GM23338 (cell line): ENCODE measurements around the gene STARD3. TPM values are rescaled to one million over a fixed set of nuclear protein-coding genes. Genes with fewer than 3 reads are reported as not detected.

Experiments
- ATAC-seq: fragments of 200-7000 bp; cut with Tn5 transposase; 3 replicates; pipeline ENCODE4 v1.9.1; 2020
- DNase-seq: peaks from one replicate; pipeline ENCODE4 v3.0.0-alpha.2; 2015; ENCODE audit warnings: low spot score
- H2AFZ ChIP-seq: fragments of 200-600 bp; sonication (generic); 2 replicates; pipeline ENCODE4 v1.8.0; 2016; ENCODE audit warnings: antibody characterized with exemption, mild to moderate bottlenecking, moderate library complexity
- H3F3A ChIP-seq: fragments of 200-600 bp; sonication (generic); replicated peaks from 2 replicates; pipeline ENCODE4 v1.8.0; 2017; ENCODE audit warnings: antibody characterized with exemption, mixed run types, low read depth
- H3K27ac ChIP-seq: fragments of 200-600 bp; sonication (generic); 2 replicates; pipeline ENCODE4 v1.6.1; 2016; ENCODE audit warnings: low read depth
- H3K27me3 ChIP-seq: fragments of 200-600 bp; sonication (generic); 2 replicates; pipeline ENCODE4 v1.8.0; 2016; ENCODE audit warnings: mild to moderate bottlenecking, mixed run types, moderate library complexity; ENCODE audit not compliant: insufficient read depth
- H3K36me3 ChIP-seq: fragments of 200-600 bp; sonication (generic); 2 replicates; pipeline ENCODE4 v1.8.0; 2016; ENCODE audit warnings: mild to moderate bottlenecking; ENCODE audit not compliant: insufficient read depth
- H3K4me1 ChIP-seq: fragments of 200-600 bp; sonication (generic); 2 replicates; pipeline ENCODE4 v1.8.0; 2016; ENCODE audit warnings: mild to moderate bottlenecking, moderate library complexity; ENCODE audit not compliant: insufficient read depth
- H3K4me2 ChIP-seq: fragments of 200-600 bp; sonication (generic); 2 replicates; pipeline ENCODE4 v1.7.1; 2017; ENCODE audit warnings: mixed run types
- H3K4me3 ChIP-seq: fragments of 200-600 bp; sonication (generic); 2 replicates; pipeline ENCODE4 v1.6.1; 2016; ENCODE audit warnings: mixed run types
- H3K79me2 ChIP-seq: fragments of 200-600 bp; sonication (generic); replicated peaks from 2 replicates; pipeline ENCODE4 v1.8.0; 2017; ENCODE audit warnings: mild to moderate bottlenecking; ENCODE audit not compliant: insufficient read depth
- H3K9me2 ChIP-seq: fragments of 200-600 bp; sonication (generic); 2 replicates; pipeline ENCODE4 v1.8.0; 2017; ENCODE audit not compliant: insufficient read depth
- H4K20me1 ChIP-seq: fragments of 200-600 bp; sonication (generic); replicated peaks from 2 replicates; pipeline ENCODE4 v1.8.0; 2017; ENCODE audit warnings: mild to moderate bottlenecking; ENCODE audit not compliant: insufficient read depth
- H3K27ac Mint-ChIP-seq: 2 replicates; pipeline ENCODE4 v1.8.0; 2020; ENCODE audit warnings: inconsistent platforms, mild to moderate bottlenecking, moderate library complexity, mixed read lengths
- H3K27me3 Mint-ChIP-seq: 3 replicates; pipeline ENCODE4 v1.8.0; 2022; ENCODE audit warnings: low read depth, mild to moderate bottlenecking, moderate library complexity, mixed read lengths, inconsistent platforms; ENCODE audit not compliant: insufficient read depth, poor library complexity
- H3K36me3 Mint-ChIP-seq: 3 replicates; pipeline ENCODE4 v1.8.0; 2021; ENCODE audit warnings: low read depth, mild to moderate bottlenecking, inconsistent platforms, moderate library complexity, mixed read lengths
- H3K4me1 Mint-ChIP-seq: 3 replicates; pipeline ENCODE4 v1.8.0; 2020; ENCODE audit warnings: mild to moderate bottlenecking, inconsistent platforms, mixed read lengths
- H3K4me3 Mint-ChIP-seq: 3 replicates; pipeline ENCODE4 v1.8.0; 2021; ENCODE audit warnings: moderate library complexity, mild to moderate bottlenecking, inconsistent platforms, mixed read lengths
- H3K9me3 Mint-ChIP-seq: 3 replicates; pipeline ENCODE4 v1.8.0; 2020; ENCODE audit warnings: moderate library complexity, mild to moderate bottlenecking, inconsistent platforms, mixed read lengths
- CREB1 ChIP-seq: fragments of 250-450 bp; sonication (Bioruptor Pico); IDR thresholded peaks from 2 replicates; pipeline ENCODE4 v1.5.0; 2020; ENCODE audit warnings: low read depth, mild to moderate bottlenecking, moderate library complexity
- EZH2 ChIP-seq: fragments of 200-600 bp; sonication (generic); IDR thresholded peaks from one replicate; pipeline ENCODE4 v1.8.0; 2017; ENCODE audit warnings: antibody characterized with exemption, mild to moderate bottlenecking, low read depth; ENCODE audit not compliant: unreplicated experiment
- EZH2phosphoT487 ChIP-seq: fragments of 200-600 bp; sonication (generic); IDR thresholded peaks from one replicate; pipeline ENCODE4 v1.8.1; 2018; ENCODE audit warnings: antibody characterized with exemption; ENCODE audit not compliant: unreplicated experiment
- STAT1 ChIP-seq: IDR thresholded peaks from one replicate; pipeline ENCODE4 v1.6.1; 2016; ENCODE audit warnings: antibody characterized with exemption; ENCODE audit not compliant: unreplicated experiment
- ZNF114 ChIP-seq: fragments of 250-450 bp; sonication (Bioruptor Pico); IDR thresholded peaks from 2 replicates; pipeline ENCODE4 v1.5.0; 2020; ENCODE audit warnings: mild to moderate bottlenecking, moderate library complexity
- ZNF331 ChIP-seq: fragments of 250-450 bp; sonication (Bioruptor Pico); IDR thresholded peaks from 2 replicates; pipeline ENCODE4 v1.5.0; 2020; ENCODE audit warnings: low read depth, mild to moderate bottlenecking, moderate library complexity
- polyA plus RNA-seq: library from polyadenylated mRNA; unstranded; fragments of >200 nt; fragmentation: Nextera tagmentation; extraction: Ambion mirVana; gene quantifications from 2 replicates; pipeline ENCODE4 v1.2.1, GENCODE V29; 2016
- total RNA-seq: library from RNA; depleted of rRNA; stranded (reverse); fragments of >200 nt; shearing (Covaris generic); gene quantifications from 2 replicates; pipeline ENCODE4 v1.2.3, GENCODE V29; 2014
- TF ChIP-seq, protein P1 (sequence below): IDR thresholded peaks from 2 replicates; pipeline ENCODE4 v1.6.1; 2016; ENCODE audit warnings: antibody characterized with exemption
- TF ChIP-seq, protein P2 (sequence below): IDR thresholded peaks from one replicate; pipeline ENCODE4 v1.6.1; 2018; ENCODE audit warnings: antibody characterized with exemption; ENCODE audit not compliant: unreplicated experiment
- TF ChIP-seq, protein P3 (sequence below), 2 experiments: fragments of 200-600 bp in 1 of 2; sonication (generic) in 1 of 2; conservative IDR thresholded peaks; 2 replicates each; pipeline versions ENCODE4 v1.5.1 to v1.6.1; 2016 to 2017; ENCODE audit warnings: antibody characterized with exemption in 2 of 2, low read depth in 2 of 2, mild to moderate bottlenecking in 2 of 2, moderate library complexity in 1 of 2

Gene STARD3
- total and polyA plus RNA-seq, 2 experiments from 2014 or later: 26.4 to 53.3 TPM

DNA sequence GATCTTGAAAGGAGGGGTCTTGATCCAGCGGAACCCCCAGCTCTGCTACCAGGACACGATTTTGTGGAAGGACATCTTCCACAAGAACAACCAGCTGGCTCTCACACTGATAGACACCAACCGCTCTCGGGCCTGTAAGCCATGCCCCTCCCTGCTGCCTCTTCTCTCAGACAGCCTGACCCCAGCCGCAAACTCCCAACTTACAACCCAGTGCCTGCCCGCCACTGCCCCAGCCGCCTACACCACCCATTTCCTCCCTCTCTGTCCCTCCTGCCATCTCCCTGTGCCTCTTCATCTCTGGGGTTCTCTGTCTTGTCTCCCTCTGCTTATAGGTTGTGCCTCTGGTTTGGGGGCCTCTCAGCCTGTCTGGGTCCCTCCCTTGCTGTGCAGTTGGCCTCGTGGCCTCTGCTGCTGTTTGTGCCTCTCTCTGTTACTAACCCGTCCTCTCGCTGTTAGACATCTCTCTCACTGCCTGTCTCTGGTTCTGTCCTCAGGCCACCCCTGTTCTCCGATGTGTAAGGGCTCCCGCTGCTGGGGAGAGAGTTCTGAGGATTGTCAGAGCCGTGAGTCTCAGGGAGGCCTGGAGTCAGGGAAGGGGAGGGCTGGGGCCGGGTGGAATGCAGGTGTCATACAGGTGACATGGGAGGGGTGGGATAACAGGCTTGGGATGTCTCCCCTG, 72.5 kb downstream of the STARD3 start:
- H3K9me2 ChIP-seq: no peaks in the 10 kb centered on the region
- Mint-ChIP-seq H3K36me3 (peaks cover 77% of the 10 kb centered on the region), H3K4me1 (peaks cover 18% of the 10 kb centered on the region), H3K27me3 (peaks cover 6% of the 10 kb centered on the region), H3K9me3 (no peaks in the 10 kb centered on the region), H3K27ac (peak overlapping the region; percentile 28), H3K4me3 (no peak overlapping the region)
- peaks cover 13% of the 10 kb centered on the region for H3K4me1 ChIP-seq
- peaks cover 30% of the 10 kb centered on the region for H3K79me2 ChIP-seq
- H3K4me3 ChIP-seq: no peak overlapping the region
- H3K27me3 ChIP-seq: no peaks in the 10 kb centered on the region
- no peak overlapping the region for H2AFZ ChIP-seq
- no peak overlapping the region for H3K27ac ChIP-seq
- H3K36me3 ChIP-seq: peaks cover 36% of the 10 kb centered on the region
- no peak overlapping the region for H3K4me2 ChIP-seq
- TF ChIP-seq ZNF114 (CRISPR knock-in tag) (no peak), CREB1 (no peak), ZNF331 (no peak), EZH2phosphoT487 (no peak), EZH2 (no peak), STAT1 (no peak)
- TF ChIP-seq, protein P1, sequence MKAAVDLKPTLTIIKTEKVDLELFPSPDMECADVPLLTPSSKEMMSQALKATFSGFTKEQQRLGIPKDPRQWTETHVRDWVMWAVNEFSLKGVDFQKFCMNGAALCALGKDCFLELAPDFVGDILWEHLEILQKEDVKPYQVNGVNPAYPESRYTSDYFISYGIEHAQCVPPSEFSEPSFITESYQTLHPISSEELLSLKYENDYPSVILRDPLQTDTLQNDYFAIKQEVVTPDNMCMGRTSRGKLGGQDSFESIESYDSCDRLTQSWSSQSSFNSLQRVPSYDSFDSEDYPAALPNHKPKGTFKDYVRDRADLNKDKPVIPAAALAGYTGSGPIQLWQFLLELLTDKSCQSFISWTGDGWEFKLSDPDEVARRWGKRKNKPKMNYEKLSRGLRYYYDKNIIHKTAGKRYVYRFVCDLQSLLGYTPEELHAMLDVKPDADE: no peak
- TF ChIP-seq, protein P2, sequence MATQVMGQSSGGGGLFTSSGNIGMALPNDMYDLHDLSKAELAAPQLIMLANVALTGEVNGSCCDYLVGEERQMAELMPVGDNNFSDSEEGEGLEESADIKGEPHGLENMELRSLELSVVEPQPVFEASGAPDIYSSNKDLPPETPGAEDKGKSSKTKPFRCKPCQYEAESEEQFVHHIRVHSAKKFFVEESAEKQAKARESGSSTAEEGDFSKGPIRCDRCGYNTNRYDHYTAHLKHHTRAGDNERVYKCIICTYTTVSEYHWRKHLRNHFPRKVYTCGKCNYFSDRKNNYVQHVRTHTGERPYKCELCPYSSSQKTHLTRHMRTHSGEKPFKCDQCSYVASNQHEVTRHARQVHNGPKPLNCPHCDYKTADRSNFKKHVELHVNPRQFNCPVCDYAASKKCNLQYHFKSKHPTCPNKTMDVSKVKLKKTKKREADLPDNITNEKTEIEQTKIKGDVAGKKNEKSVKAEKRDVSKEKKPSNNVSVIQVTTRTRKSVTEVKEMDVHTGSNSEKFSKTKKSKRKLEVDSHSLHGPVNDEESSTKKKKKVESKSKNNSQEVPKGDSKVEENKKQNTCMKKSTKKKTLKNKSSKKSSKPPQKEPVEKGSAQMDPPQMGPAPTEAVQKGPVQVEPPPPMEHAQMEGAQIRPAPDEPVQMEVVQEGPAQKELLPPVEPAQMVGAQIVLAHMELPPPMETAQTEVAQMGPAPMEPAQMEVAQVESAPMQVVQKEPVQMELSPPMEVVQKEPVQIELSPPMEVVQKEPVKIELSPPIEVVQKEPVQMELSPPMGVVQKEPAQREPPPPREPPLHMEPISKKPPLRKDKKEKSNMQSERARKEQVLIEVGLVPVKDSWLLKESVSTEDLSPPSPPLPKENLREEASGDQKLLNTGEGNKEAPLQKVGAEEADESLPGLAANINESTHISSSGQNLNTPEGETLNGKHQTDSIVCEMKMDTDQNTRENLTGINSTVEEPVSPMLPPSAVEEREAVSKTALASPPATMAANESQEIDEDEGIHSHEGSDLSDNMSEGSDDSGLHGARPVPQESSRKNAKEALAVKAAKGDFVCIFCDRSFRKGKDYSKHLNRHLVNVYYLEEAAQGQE: no peak
- TF ChIP-seq, protein P3, sequence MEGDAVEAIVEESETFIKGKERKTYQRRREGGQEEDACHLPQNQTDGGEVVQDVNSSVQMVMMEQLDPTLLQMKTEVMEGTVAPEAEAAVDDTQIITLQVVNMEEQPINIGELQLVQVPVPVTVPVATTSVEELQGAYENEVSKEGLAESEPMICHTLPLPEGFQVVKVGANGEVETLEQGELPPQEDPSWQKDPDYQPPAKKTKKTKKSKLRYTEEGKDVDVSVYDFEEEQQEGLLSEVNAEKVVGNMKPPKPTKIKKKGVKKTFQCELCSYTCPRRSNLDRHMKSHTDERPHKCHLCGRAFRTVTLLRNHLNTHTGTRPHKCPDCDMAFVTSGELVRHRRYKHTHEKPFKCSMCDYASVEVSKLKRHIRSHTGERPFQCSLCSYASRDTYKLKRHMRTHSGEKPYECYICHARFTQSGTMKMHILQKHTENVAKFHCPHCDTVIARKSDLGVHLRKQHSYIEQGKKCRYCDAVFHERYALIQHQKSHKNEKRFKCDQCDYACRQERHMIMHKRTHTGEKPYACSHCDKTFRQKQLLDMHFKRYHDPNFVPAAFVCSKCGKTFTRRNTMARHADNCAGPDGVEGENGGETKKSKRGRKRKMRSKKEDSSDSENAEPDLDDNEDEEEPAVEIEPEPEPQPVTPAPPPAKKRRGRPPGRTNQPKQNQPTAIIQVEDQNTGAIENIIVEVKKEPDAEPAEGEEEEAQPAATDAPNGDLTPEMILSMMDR (conservative IDR thresholded peaks at IDR 0.05; ENCODE audit: low read depth in 2 of 2): no peak
- ATAC-seq (no peak), DNase-seq (no peak)
- peaks cover 29% of the 10 kb centered on the region for H4K20me1 ChIP-seq
- H3F3A ChIP-seq: 0 out of 2 replicates have a peak, but pooled peaks cover 2% of the 10 kb centered on the region
